ENCODE results near the gene CELF5.

DNA sequence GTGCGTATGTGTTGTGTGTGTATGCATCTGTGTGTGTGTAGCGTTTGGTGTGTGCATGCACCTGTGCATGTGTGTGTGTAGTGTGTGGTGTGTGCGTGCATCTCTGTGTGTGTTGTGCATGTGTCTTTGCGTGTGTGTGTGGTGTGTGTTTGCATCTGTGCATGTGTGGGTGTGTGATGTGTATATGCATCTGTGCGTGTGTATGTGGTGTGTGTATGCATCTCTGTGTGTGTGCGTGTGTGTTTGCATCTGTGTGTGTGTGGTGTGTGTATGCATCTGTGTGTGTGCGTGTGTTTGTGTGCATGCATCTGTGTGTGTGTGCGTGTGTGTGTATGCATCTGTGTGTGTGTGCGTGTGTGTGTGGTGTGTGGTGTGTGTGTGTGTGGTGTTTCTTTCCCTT, 20.6 kb downstream of the CELF5 start:
- TF ChIP-seq POLR2A (IDR thresholded peaks at IDR 0.05): no peak
- TF ChIP-seq CTCF (IDR thresholded peaks at IDR 0.05): no peak
